HFFc6 (cell line): ENCODE data around the gene FABP2. TPM values are rescaled to one million over a fixed set of nuclear protein-coding genes. Genes with fewer than 3 reads are reported as not detected.

ENCODE experiments used
- DNase-seq: peaks from one replicate; pipeline ENCODE4 v3.0.0-alpha.2; 2018
- H3K27ac Mint-ChIP-seq: 2 replicates; pipeline ENCODE4 v1.8.0; 2020; ENCODE audit warnings: mild to moderate bottlenecking, mixed read lengths
- H3K27me3 Mint-ChIP-seq: 2 replicates; pipeline ENCODE4 v1.8.0; 2021; ENCODE audit warnings: mild to moderate bottlenecking, moderate library complexity, mixed read lengths; ENCODE audit not compliant: insufficient read depth
- H3K36me3 Mint-ChIP-seq: 2 replicates; pipeline ENCODE4 v1.8.0; 2021; ENCODE audit warnings: low read depth, mixed read lengths
- H3K4me1 Mint-ChIP-seq: 2 replicates; pipeline ENCODE4 v1.8.0; 2020; ENCODE audit warnings: low read depth, mixed read lengths
- H3K4me3 Mint-ChIP-seq: 2 replicates; pipeline ENCODE4 v1.8.0; 2020; ENCODE audit warnings: mild to moderate bottlenecking, moderate library complexity, mixed read lengths
- H3K9me3 Mint-ChIP-seq: 2 replicates; pipeline ENCODE4 v1.8.0; 2020; ENCODE audit warnings: mild to moderate bottlenecking, mixed read lengths
- total RNA-seq, 6 experiments: library from RNA; stranded (reverse); fragmentation: NEBNext Ultra II Directional; extraction: Animal tissue kit (Norgen Biotek cat#: 25700); gene quantifications; 2 replicates in 1 of 6; 3 replicates in 5 of 6; pipeline ENCODE4 v1.2.3, GENCODE V29; 2021
- TF ChIP-seq, protein P1 (sequence below): fragments of 200-600 bp; sonication (generic); IDR thresholded peaks from 2 replicates; pipeline ENCODE4 v1.5.0; 2021; ENCODE audit warnings: antibody characterized with exemption, mild to moderate bottlenecking

Gene FABP2
- total RNA-seq, 6 experiments from 2014 or later = not detected

DNA sequence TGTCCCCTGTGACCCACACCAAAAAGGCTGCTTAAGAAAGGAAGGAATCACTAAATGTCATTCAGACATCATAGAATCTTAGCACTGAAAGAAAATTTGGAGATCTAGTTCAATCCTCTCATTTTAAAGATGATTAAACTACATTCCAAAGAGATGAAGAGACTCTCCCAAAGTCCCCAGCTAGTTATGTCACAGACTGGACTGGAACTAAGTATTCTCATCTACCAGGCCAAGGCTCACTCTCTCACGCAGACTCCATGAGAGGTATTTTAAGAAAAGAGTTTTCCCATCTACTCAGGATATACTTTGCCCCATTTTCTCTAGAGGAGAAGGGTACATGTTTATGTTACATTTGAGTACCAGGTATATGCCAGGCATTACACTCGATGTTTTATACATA is 6.9 kb downstream of the FABP2 start:
- H3K36me3 Mint-ChIP-seq = no peaks in the 10 kb centered on the region
- no peaks in the 10 kb centered on the region for H3K27me3 Mint-ChIP-seq
- no peaks in the 10 kb centered on the region for H3K9me3 Mint-ChIP-seq
- DNase-seq = no peak
- peak overlapping the region; percentile 22 for H3K27ac Mint-ChIP-seq
- peaks cover 26% of the 10 kb centered on the region for H3K4me1 Mint-ChIP-seq
- TF ChIP-seq, protein P1, sequence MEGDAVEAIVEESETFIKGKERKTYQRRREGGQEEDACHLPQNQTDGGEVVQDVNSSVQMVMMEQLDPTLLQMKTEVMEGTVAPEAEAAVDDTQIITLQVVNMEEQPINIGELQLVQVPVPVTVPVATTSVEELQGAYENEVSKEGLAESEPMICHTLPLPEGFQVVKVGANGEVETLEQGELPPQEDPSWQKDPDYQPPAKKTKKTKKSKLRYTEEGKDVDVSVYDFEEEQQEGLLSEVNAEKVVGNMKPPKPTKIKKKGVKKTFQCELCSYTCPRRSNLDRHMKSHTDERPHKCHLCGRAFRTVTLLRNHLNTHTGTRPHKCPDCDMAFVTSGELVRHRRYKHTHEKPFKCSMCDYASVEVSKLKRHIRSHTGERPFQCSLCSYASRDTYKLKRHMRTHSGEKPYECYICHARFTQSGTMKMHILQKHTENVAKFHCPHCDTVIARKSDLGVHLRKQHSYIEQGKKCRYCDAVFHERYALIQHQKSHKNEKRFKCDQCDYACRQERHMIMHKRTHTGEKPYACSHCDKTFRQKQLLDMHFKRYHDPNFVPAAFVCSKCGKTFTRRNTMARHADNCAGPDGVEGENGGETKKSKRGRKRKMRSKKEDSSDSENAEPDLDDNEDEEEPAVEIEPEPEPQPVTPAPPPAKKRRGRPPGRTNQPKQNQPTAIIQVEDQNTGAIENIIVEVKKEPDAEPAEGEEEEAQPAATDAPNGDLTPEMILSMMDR = no peak
- peak overlapping the region; percentile 0; the same call in 1 of the 2 replicates for H3K4me3 Mint-ChIP-seq

- Mint-ChIP-seq H3K36me3 (no peaks in the 10 kb centered on the region), H3K4me1 (peaks cover 26% of the 10 kb centered on the region), H3K4me3 (no peak overlapping the region), H3K9me3 (no peaks in the 10 kb centered on the region), H3K27ac (peak overlapping the region; percentile 1; the same call in 1 of the 2 replicates), H3K27me3 (no peaks in the 10 kb centered on the region)
- peak; percentile 54 for DNase-seq
- TF ChIP-seq, protein P1 = peak; percentile 73
These were observed 7.6 kb downstream of the FABP2 start for GRCh38 chr4:119314356-119314755.

- Mint-ChIP-seq H3K36me3 (no peaks in the 10 kb centered on the region), H3K4me1 (peaks cover 26% of the 10 kb centered on the region), H3K27me3 (peaks cover 3% of the 10 kb centered on the region; the same call in 1 of the 2 replicates), H3K4me3 (no peak overlapping the region), H3K27ac (no peak overlapping the region), H3K9me3 (no peaks in the 10 kb centered on the region)
- DNase-seq = no peak
- TF ChIP-seq, protein P1 = no peak
These were observed 8.7 kb downstream of the FABP2 start for GRCh38 chr4:119313237-119313636.

DNA sequence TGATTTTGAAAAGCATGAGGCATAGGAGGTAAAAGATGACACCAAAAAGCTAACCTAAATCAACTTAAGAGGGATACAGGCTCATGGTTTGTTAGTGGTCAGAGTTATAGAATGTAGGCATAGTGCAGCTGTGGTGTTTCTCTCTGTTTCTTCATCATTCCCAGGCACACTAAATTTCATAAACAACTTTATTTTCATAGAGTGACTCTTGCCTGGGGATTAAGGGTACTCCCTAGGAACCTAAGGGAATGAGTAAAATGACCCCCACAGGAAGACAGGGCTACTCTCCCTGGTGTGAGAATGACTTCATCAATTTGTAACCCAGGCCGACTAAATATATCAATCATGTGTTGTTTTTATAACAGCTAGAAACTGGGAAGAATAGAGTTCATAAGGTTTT is 11.1 kb downstream of the FABP2 start:
- Mint-ChIP-seq H3K9me3 (no peaks in the 10 kb centered on the region), H3K4me1 (peaks cover 23% of the 10 kb centered on the region), H3K4me3 (no peak overlapping the region), H3K27me3 (peaks cover 9% of the 10 kb centered on the region), H3K27ac (0 out of 2 replicates have a peak overlapping the region, but pooled peaks have one; percentile 21), H3K36me3 (no peaks in the 10 kb centered on the region)
- TF ChIP-seq, protein P1 = no peak
- DNase-seq = no peak

DNA sequence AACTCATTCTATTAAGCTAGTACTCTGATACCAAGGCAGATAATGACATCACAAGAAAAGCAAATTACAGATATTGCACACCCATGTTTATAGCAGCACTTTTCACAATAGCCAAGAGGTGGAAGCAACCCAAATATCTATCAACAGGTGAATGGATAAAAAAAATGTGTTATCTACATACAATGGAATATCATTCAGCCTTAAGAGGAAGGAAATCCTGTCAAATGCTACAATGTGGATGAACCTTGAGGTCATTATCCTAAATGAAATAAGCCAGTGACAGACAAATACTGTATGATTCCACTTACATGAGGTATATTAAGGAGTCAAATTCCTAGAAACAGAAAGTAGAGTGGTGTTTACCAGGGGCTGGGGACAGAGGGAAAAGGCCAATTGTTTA is 14.3 kb downstream of the FABP2 start:
- Mint-ChIP-seq H3K27ac (no peak overlapping the region), H3K4me1 (no peaks in the 10 kb centered on the region), H3K9me3 (no peaks in the 10 kb centered on the region), H3K4me3 (no peak overlapping the region), H3K27me3 (peaks cover 12% of the 10 kb centered on the region), H3K36me3 (no peaks in the 10 kb centered on the region)
- no peak for DNase-seq
- TF ChIP-seq, protein P1 = no peak

DNA sequence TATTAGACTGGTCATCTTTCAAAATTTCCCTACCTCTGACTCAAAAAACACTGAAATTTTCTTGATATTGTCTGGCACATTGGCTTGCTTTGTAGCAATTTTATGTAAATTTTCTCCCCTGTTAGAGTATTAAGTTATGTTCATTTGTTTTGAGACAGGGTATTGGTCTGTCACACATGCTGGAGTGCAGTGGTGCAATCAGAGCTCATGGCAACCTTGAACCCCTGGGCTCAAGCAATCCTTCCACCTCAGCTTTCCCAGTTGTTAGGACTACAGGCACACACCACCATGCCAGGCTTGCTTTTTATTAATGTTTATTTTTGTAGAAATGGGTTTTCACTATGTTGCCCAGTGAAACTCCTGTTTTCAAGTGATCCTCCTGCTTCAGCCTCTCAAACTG is 17.5 kb downstream of the FABP2 start:
- H3K27ac Mint-ChIP-seq = no peak overlapping the region
- H3K36me3 Mint-ChIP-seq = peaks cover 17% of the 10 kb centered on the region
- no peak for DNase-seq
- TF ChIP-seq, protein P1 = no peak
- no peak overlapping the region for H3K4me3 Mint-ChIP-seq
- H3K4me1 Mint-ChIP-seq = peaks cover 22% of the 10 kb centered on the region; the same call in 1 of the 2 replicates
- peaks cover 4% of the 10 kb centered on the region; the same call in 1 of the 2 replicates for H3K9me3 Mint-ChIP-seq
- peaks cover 32% of the 10 kb centered on the region for H3K27me3 Mint-ChIP-seq
